ENCODE results near the gene LRIG1. TPM values are rescaled to one million over a fixed set of nuclear protein-coding genes. Genes with fewer than 3 reads are reported as not detected.

Gene LRIG1
- total and polyA plus RNA-seq, 9 of the 15 experiments (the other 6 are each of a cell fraction or from before 2014, with no cell fraction given), result 0.05 to 0.38 (median 0.13) TPM; not detected in 3

DNA sequence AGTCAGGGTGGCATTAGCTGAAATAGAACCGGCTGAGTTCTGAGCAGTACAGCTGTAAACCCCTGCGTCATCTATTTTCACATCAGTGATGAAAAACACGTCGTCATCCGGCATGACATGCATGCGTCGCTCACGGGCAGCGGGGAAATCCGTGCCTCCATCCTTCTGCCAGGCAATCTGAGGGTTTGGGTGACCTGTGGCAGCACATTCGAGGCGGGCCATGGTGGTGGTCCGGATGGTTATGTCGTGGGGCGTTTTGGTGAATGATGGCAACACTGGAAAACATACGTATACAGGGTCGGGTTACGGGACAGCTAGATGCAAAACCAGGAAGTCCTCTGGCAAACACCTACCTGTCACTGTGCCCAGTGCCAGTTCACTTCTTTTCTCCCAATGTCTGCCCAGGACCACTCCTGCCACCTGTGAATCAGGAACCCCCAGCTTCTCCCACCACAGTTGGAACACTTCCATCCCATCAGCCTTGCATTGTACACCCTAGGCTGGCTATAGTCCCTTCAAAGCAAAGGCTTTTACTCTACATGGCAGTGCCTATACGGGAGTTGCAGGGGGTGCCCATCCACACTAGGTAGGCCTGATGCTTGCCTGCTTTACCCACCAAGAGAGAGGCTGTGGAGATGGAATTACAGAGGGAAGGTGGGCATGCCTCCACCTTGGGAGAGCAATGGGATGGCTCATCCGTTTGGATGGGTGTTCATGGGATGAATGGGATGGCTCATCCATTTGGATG is 116.7 kb downstream of the LRIG1 start (continued):
- TF ChIP-seq, protein P1, sequence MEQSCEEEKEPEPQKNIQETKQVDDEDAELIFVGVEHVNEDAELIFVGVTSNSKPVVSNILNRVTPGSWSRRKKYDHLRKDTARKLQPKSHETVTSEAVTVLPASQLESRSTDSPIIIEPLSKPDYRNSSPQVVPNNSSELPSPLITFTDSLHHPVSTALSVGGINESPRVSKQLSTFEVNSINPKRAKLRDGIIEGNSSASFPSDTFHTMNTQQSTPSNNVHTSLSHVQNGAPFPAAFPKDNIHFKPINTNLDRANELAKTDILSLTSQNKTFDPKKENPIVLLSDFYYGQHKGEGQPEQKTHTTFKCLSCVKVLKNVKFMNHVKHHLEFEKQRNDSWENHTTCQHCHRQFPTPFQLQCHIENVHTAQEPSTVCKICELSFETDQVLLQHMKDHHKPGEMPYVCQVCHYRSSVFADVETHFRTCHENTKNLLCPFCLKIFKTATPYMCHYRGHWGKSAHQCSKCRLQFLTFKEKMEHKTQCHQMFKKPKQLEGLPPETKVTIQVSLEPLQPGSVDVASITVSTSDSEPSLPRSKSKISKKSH (CRISPR knock-in tag; IDR thresholded peaks at IDR 0.05), result no peak
- no peak for TF ChIP-seq IFI16 (CRISPR knock-in tag; IDR thresholded peaks at IDR 0.05)
- TF ChIP-seq ZZZ3 (IDR thresholded peaks at IDR 0.05), result no peak
- TF ChIP-seq, protein P2, sequence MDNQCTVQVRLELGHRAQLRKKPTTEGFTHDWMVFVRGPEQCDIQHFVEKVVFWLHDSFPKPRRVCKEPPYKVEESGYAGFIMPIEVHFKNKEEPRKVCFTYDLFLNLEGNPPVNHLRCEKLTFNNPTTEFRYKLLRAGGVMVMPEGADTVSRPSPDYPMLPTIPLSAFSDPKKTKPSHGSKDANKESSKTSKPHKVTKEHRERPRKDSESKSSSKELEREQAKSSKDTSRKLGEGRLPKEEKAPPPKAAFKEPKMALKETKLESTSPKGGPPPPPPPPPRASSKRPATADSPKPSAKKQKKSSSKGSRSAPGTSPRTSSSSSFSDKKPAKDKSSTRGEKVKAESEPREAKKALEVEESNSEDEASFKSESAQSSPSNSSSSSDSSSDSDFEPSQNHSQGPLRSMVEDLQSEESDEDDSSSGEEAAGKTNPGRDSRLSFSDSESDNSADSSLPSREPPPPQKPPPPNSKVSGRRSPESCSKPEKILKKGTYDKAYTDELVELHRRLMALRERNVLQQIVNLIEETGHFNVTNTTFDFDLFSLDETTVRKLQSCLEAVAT (IDR thresholded peaks at IDR 0.05), result no peak
- TF ChIP-seq, protein P3, sequence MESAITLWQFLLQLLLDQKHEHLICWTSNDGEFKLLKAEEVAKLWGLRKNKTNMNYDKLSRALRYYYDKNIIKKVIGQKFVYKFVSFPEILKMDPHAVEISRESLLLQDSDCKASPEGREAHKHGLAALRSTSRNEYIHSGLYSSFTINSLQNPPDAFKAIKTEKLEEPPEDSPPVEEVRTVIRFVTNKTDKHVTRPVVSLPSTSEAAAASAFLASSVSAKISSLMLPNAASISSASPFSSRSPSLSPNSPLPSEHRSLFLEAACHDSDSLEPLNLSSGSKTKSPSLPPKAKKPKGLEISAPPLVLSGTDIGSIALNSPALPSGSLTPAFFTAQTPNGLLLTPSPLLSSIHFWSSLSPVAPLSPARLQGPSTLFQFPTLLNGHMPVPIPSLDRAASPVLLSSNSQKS (CRISPR knock-in tag; IDR thresholded peaks at IDR 0.05), result no peak
- TF ChIP-seq, protein P4, sequence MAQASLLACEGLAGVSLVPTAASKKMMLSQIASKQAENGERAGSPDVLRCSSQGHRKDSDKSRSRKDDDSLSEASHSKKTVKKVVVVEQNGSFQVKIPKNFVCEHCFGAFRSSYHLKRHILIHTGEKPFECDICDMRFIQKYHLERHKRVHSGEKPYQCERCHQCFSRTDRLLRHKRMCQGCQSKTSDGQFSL (CRISPR knock-in tag; IDR thresholded peaks at IDR 0.05), result no peak
- TF ChIP-seq, protein P4 (tag; IDR thresholded peaks at IDR 0.05), result no peak
- no peak for TF ChIP-seq KLF10 (CRISPR knock-in tag; IDR thresholded peaks at IDR 0.05)
- TF ChIP-seq, protein P5, sequence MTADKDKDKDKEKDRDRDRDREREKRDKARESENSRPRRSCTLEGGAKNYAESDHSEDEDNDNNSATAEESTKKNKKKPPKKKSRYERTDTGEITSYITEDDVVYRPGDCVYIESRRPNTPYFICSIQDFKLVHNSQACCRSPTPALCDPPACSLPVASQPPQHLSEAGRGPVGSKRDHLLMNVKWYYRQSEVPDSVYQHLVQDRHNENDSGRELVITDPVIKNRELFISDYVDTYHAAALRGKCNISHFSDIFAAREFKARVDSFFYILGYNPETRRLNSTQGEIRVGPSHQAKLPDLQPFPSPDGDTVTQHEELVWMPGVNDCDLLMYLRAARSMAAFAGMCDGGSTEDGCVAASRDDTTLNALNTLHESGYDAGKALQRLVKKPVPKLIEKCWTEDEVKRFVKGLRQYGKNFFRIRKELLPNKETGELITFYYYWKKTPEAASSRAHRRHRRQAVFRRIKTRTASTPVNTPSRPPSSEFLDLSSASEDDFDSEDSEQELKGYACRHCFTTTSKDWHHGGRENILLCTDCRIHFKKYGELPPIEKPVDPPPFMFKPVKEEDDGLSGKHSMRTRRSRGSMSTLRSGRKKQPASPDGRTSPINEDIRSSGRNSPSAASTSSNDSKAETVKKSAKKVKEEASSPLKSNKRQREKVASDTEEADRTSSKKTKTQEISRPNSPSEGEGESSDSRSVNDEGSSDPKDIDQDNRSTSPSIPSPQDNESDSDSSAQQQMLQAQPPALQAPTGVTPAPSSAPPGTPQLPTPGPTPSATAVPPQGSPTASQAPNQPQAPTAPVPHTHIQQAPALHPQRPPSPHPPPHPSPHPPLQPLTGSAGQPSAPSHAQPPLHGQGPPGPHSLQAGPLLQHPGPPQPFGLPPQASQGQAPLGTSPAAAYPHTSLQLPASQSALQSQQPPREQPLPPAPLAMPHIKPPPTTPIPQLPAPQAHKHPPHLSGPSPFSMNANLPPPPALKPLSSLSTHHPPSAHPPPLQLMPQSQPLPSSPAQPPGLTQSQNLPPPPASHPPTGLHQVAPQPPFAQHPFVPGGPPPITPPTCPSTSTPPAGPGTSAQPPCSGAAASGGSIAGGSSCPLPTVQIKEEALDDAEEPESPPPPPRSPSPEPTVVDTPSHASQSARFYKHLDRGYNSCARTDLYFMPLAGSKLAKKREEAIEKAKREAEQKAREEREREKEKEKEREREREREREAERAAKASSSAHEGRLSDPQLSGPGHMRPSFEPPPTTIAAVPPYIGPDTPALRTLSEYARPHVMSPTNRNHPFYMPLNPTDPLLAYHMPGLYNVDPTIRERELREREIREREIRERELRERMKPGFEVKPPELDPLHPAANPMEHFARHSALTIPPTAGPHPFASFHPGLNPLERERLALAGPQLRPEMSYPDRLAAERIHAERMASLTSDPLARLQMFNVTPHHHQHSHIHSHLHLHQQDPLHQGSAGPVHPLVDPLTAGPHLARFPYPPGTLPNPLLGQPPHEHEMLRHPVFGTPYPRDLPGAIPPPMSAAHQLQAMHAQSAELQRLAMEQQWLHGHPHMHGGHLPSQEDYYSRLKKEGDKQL (CRISPR knock-in tag; IDR thresholded peaks at IDR 0.05; ENCODE audit: borderline replicate concordance), result no peak
- TF ChIP-seq ZSCAN29 (IDR thresholded peaks at IDR 0.05), result no peak
